GM21723 (cell line): ENCODE measurements around the gene KIF16B.
"Not testable (repeated sequence)": the region's sequence is repeated elsewhere in the genome, so short reads cannot be mapped to it uniquely, and the experiment has no call there.

ENCODE experiments used
- ATAC-seq: cut with Tn5 transposase; IDR thresholded peaks from one replicate; pipeline ENCODE4 v1.9.1; 2021; ENCODE audit warnings: mild to moderate bottlenecking, moderate library complexity; ENCODE audit not compliant: unreplicated experiment

Gene KIF16B

DNA sequence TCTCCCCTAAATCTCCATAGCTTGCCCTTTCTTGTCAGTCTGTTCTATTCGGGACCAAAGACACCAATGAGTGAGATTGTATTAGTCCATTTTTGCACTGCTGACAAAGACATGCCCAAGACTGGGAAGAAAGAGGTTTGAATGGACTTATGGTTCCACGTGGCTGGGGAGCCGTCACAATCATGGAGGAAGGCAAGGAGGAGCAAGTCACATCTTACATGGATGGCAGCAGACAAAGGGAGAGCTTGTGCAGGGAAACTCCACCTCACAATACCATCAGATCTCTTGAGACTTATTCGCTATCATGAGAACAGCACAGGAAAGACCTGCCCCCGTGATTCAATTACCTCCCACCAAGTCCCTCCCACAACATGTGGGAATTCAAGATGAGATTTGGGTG lies 133.7 kb downstream of the KIF16B start:
- not testable (repeated sequence) for ATAC-seq

DNA sequence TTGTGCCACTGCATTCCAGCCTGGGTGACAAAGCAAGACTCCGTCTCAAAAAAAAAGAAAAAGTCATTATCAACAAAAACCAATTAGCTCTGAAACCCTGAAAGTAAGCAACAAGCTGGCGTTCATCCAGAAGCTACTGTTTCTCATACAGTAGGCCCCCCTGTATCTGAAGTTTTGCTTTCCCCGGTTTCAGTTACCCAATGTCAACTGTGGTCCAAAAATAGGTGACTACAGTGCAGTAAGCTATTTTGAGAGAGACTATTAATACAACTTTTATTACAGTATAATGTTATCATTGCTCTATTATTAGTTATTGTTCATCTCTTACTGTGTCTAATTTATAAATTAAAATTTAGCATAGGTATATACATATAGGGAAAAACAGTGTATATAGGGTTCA lies 135.1 kb downstream of the KIF16B start:
- no peak for ATAC-seq

- ATAC-seq: no peak
Observed at GRCh38 chr20:16437387-16437996, 135.8 kb downstream of the KIF16B start.

DNA sequence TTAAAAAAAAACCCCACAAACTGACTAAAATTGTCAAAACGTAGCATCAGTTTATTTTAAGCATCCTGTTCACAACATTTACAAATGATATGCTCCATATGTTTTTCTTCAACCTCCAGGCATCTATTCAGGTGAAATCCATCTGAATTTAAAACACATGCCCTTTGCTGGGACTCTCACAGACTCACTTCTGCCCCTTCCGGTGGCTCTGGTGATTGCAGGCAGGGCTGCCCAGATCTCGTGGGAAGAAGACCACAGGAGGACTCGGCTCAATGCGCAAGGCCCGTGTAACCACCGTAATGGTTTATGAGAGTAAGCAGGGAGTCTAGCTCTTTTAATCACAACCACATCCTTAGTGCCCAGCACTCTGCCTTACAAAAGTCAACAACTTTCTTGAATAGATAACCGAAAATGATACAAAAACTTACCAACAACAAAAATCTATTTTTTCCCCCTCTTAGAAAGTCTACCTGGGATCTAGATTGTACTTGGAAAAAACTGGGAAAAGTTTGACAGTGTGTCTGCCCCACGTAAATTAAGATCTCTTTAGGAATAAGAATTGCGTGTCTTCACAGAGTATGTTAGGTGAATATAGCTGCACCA lies 139.1 kb downstream of the KIF16B start:
- peak; percentile 98 for ATAC-seq

GRCh38 chr20:16433293-16433580 lies 140.0 kb downstream of the KIF16B start:
- ATAC-seq: no peak

GRCh38 chr20:16432466-16433292 lies 140.6 kb downstream of the KIF16B start:
- ATAC-seq: no peak

GRCh38 chr20:16428112-16428511 lies 145.1 kb downstream of the KIF16B start:
- no peak for ATAC-seq

DNA sequence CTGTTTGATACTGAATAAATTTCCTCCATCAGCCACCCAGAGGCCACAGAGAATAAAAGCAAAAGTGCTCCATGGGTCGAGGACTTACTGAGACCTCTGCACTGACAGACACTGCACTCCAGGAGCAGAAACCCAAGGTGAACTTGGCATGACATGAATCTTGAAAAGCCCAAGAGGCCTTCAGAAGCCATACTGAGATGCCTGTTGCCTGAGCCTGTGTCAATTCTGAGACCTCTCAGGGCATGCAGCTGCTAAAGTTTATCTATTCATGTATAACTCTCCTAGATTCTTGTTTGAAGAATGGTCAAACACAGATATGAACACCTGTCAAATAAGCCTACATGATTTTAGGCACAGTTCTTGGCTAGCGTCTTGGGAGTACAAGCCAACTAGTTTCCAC lies 145.7 kb downstream of the KIF16B start:
- no peak for ATAC-seq

GRCh38 chr20:16424780-16425179 lies 148.5 kb downstream of the KIF16B start:
- ATAC-seq: no peak

GRCh38 chr20:16423311-16424212 lies 149.7 kb downstream of the KIF16B start:
- ATAC-seq: no peak

DNA sequence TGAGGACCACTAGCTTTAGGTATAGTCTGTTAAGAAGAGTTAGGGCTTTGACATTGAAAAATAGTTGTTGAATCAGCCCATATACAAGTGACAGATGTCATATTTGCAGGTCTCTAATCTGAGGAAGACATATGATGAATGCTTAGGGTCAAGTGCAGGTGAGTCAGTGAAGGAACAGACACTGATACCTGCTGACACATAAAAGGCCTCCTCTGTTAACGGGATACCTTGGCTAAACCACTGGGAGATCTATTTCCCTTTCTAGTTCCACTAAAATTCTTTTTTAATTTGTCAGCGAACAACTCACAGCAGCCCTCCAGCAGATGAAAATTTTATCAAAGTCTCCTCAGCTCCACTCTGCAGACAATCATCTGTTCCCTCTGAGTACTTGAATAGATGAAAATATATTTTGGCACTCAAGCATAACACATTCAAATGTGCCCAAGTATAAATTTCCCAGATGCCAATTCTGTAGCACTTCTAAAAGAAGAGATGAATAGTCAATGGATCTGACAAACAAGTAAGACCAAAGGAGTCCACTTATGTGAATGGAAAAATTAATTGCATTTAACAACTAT lies 154.0 kb downstream of the KIF16B start:
- no peak for ATAC-seq

GRCh38 chr20:16418616-16419015 lies 154.6 kb downstream of the KIF16B start:
- no peak for ATAC-seq

DNA sequence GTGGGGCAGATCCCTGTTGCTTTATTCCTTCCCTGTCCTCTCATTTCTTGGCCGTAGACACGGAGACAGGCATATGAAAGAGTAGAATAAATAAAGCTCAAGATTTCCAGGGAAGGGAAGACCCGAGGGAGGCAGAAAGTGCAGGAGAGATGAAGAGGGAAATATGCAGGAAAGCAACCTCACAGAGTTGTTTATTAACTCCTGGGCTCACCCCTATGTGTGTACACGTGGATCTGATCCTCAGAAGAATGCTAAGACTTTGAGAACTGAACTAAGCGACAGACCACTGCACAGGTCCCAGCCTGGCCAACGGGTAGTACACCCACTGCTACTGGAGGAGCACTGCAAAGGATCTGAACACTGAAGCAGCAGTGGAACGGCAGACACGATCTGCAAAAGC lies 156.2 kb downstream of the KIF16B start:
- ATAC-seq: no peak

DNA sequence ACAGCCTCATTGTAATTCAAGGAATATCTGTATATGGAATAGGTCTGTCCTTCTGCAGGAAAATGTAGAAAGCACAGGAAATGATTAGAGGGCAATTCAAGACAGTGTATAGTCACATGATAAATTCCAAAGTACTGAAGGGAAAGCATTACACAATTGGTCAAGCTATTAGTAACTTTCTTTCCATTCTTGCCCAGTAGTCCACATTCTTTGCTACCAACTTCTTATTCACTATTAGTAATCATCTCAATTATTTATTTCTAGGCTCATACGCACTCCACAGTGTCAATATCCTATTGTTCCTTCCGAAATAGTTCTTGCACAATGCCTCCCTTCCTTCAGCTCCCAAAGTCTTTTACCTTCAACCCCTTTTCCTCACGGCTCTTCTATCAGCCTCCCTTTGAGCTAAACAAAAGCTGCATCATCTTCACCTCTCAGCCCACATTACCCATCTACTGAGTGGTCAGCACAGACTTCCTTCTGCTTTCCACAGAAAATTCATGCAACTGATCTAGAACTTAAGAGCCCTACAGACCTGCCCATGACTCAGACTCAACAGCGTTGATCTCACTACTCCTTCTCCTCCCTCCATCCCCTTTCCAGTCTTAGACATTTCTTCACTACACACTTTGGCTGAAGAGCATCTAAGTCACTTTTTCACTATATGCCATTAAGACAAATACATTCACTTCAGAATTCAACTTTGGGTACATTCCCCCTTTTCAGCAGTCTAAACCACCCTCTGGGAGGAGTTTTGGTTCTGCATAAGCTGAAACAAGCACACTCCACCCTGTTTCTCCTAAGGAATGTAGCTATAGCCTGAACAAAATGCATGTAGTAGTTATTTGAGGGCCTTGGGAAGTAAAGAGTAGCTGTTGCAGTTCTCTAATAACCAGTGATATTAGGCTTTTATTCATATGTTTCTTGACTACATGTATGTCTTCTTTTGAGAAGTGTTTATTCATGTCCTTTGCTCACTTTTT lies 157.9 kb downstream of the KIF16B start:
- ATAC-seq: no peak

- ATAC-seq: no peak
Observed at GRCh38 chr20:16412906-16413305, 160.3 kb downstream of the KIF16B start.

- ATAC-seq: no peak
Observed at GRCh38 chr20:16411361-16411760, 161.9 kb downstream of the KIF16B start.

DNA sequence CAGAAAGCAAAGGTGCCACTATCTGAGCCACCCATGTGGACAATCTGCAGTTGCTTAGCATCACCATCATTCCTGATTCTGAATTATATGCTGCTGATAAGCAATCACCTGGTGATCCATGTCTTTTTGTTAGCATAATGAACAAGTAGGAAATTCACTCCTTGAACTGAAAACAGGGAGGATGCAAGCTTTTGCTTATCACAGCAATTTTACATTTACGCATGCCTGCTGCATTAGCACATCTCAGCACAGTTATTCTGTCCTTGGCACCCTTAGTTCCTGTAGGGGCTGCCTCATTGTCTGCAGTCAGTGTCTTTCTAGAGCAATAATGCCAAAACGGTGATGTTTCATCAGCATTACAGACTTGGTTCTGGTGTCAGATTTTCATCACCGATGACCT lies 162.6 kb downstream of the KIF16B start:
- no peak for ATAC-seq

DNA sequence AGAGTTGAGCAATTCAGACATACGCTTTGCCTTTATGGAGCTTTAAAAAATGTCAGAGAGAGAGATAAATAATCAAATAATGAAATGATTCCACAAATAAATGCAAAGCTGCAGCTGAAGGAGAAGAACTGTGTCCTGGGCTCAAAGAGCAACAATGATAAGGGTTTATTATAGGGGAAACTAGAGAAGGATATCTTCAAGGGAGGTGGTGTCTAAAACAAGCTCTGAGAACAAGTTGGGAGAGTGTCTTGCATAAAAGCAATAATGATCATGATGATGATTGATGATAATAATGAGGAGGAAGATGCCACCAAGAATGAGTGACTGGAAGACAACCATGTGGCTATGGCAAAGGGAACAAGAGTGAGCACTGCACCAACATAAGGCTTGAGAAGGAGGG lies 164.3 kb downstream of the KIF16B start:
- ATAC-seq: no peak

GRCh38 chr20:16407251-16408067 lies 165.8 kb downstream of the KIF16B start:
- ATAC-seq: no peak
